ENCODE data around the gene PRB2. TPM values are rescaled to one million over a fixed set of nuclear protein-coding genes. Genes with fewer than 3 reads are reported as not detected.

The PRB2 gene
- total RNA-seq, 6 experiments from 2014 or later = not detected

DNA sequence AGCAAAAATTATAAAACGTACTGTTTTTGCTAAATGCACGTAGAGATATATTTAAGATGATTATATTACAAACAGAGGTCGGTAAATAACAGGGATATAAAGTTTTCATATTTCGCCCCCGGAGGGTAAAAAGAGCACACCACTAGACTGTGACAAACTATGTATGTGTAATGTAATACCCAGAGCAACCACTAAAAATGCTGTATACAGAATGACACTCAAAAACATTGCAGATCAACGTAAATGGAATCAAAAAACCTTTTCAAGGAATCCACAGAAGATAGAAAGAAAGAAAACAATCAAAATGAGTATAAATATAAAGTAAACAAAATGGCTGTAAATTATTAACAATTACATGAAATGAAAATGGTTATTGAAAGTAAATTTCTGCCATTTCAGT, 47.6 kb downstream of the PRB2 start:
- Mint-ChIP-seq H3K4me1 (ENCODE audit: low read depth) (no peaks in the 10 kb centered on the region), H3K9me3 (peaks cover 32% of the 10 kb centered on the region), H3K4me3 (no peak overlapping the region), H3K27me3 (ENCODE audit: insufficient read depth) (no peaks in the 10 kb centered on the region; the same call in 1 of the 2 replicates), H3K36me3 (ENCODE audit: low read depth) (no peaks in the 10 kb centered on the region), H3K27ac (no peak overlapping the region)
- TF ChIP-seq, protein P1, sequence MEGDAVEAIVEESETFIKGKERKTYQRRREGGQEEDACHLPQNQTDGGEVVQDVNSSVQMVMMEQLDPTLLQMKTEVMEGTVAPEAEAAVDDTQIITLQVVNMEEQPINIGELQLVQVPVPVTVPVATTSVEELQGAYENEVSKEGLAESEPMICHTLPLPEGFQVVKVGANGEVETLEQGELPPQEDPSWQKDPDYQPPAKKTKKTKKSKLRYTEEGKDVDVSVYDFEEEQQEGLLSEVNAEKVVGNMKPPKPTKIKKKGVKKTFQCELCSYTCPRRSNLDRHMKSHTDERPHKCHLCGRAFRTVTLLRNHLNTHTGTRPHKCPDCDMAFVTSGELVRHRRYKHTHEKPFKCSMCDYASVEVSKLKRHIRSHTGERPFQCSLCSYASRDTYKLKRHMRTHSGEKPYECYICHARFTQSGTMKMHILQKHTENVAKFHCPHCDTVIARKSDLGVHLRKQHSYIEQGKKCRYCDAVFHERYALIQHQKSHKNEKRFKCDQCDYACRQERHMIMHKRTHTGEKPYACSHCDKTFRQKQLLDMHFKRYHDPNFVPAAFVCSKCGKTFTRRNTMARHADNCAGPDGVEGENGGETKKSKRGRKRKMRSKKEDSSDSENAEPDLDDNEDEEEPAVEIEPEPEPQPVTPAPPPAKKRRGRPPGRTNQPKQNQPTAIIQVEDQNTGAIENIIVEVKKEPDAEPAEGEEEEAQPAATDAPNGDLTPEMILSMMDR (IDR thresholded peaks at IDR 0.05) = peak; percentile 64
- DNase-seq = no peak

DNA sequence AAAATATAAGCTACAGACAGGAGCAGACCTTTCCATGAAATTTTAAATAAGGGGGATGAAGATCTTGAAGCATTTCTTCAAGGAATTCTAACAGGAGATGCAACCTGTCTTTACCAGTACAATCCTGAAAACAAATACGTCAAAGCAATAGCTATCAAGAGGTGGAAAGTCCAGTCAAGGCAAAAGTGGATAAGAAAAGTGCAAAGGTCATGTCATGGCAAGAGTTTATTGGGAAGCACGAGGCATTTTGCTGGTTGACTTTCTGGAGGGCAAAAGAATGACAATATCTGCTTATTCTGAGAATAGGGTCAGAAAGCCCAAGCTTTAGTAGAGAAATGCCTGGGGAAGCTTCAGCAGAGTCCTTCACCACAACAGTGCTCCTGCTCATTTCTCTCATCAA, 50.9 kb downstream of the PRB2 start:
- H3K9me3 Mint-ChIP-seq = peaks cover 38% of the 10 kb centered on the region
- no peak for DNase-seq
- TF ChIP-seq, protein P1 (IDR thresholded peaks at IDR 0.05) = no peak
- no peaks in the 10 kb centered on the region; the same call in 1 of the 2 replicates for H3K27me3 Mint-ChIP-seq (ENCODE audit: insufficient read depth)
- no peaks in the 10 kb centered on the region for H3K4me1 Mint-ChIP-seq (ENCODE audit: low read depth)
- no peak overlapping the region for H3K27ac Mint-ChIP-seq
- H3K4me3 Mint-ChIP-seq = no peak overlapping the region
- H3K36me3 Mint-ChIP-seq (ENCODE audit: low read depth) = no peaks in the 10 kb centered on the region

Other genes with a start within 250 kb of the PRB2 start
- gene SMIM10L1, start 224.4 kb downstream of the PRB2 start, total RNA-seq (2021; fragmentation: NEBNext Ultra II Directional; extraction: Animal tissue kit (Norgen Biotek cat#: 25700)) = 10 to 100 TPM; 11.7 to 13.7 (median 13.1) TPM
- gene TAS2R42, start 208.6 kb downstream of the PRB2 start, total RNA-seq (2021; fragmentation: NEBNext Ultra II Directional; extraction: Animal tissue kit (Norgen Biotek cat#: 25700)) = not detected
- gene PRB3, start 125.9 kb downstream of the PRB2 start, total RNA-seq (2021; fragmentation: NEBNext Ultra II Directional; extraction: Animal tissue kit (Norgen Biotek cat#: 25700)) = not detected
- not detected for gene PRB4, start 85.1 kb downstream of the PRB2 start, total RNA-seq (2021; fragmentation: NEBNext Ultra II Directional; extraction: Animal tissue kit (Norgen Biotek cat#: 25700))